ENCODE data around the gene EPHA1.
"Not testable (repeated sequence)": the region's sequence is repeated elsewhere in the genome, so short reads cannot be mapped to it uniquely, and the experiment has no call there.

EPHA1 gene

GRCh38 chr7:143402233-143402632 is 6.4 kb downstream of the EPHA1 start:
- not testable (repeated sequence) for ATAC-seq; H3K36me3 Mint-ChIP-seq (ENCODE audit: low read depth); H3K9me3 Mint-ChIP-seq; H3K4me3 Mint-ChIP-seq; H3K27ac Mint-ChIP-seq; H3K27me3 Mint-ChIP-seq; DNase-seq
- H3K4me1 Mint-ChIP-seq, result peaks cover 20% of the 10 kb centered on the region

- H3K4me3 Mint-ChIP-seq, result no peak overlapping the region
- no peaks in the 10 kb centered on the region for H3K9me3 Mint-ChIP-seq
- no peaks in the 10 kb centered on the region for H3K27me3 Mint-ChIP-seq
- H3K4me1 Mint-ChIP-seq, result peaks cover 11% of the 10 kb centered on the region
- H3K27ac Mint-ChIP-seq, result no peak overlapping the region
- ATAC-seq, result no peak
- H3K36me3 Mint-ChIP-seq (ENCODE audit: low read depth), result no peaks in the 10 kb centered on the region
- no peak for DNase-seq
These were observed 7.4 kb downstream of the EPHA1 start for GRCh38 chr7:143401265-143401664.

GRCh38 chr7:143399642-143400041 is 9.0 kb downstream of the EPHA1 start:
- H3K27me3 Mint-ChIP-seq, result no peaks in the 10 kb centered on the region
- H3K36me3 Mint-ChIP-seq (ENCODE audit: low read depth), result no peaks in the 10 kb centered on the region
- H3K9me3 Mint-ChIP-seq, result no peaks in the 10 kb centered on the region
- DNase-seq (no peak), ATAC-seq (no peak)
- H3K4me3 Mint-ChIP-seq, result no peak overlapping the region
- no peak overlapping the region for H3K27ac Mint-ChIP-seq
- peaks cover 13% of the 10 kb centered on the region for H3K4me1 Mint-ChIP-seq

- DNase-seq, result no peak
- no peak for ATAC-seq
- Mint-ChIP-seq H3K9me3 (no peaks in the 10 kb centered on the region), H3K4me3 (no peak overlapping the region), H3K4me1 (peaks cover 10% of the 10 kb centered on the region), H3K27me3 (no peaks in the 10 kb centered on the region), H3K27ac (no peak overlapping the region), H3K36me3 (ENCODE audit: low read depth) (no peaks in the 10 kb centered on the region)
These were observed 9.5 kb downstream of the EPHA1 start for GRCh38 chr7:143399151-143399550.

- peaks cover 8% of the 10 kb centered on the region for H3K4me1 Mint-ChIP-seq
- H3K9me3 Mint-ChIP-seq, result no peaks in the 10 kb centered on the region
- no peak for ATAC-seq
- DNase-seq, result no peak
- no peaks in the 10 kb centered on the region for H3K27me3 Mint-ChIP-seq
- H3K27ac Mint-ChIP-seq, result no peak overlapping the region
- no peak overlapping the region for H3K4me3 Mint-ChIP-seq
- no peaks in the 10 kb centered on the region for H3K36me3 Mint-ChIP-seq (ENCODE audit: low read depth)
These were observed 10.0 kb downstream of the EPHA1 start for GRCh38 chr7:143398616-143399015.

- Mint-ChIP-seq H3K4me1 (peaks cover 5% of the 10 kb centered on the region), H3K9me3 (no peaks in the 10 kb centered on the region), H3K27me3 (no peaks in the 10 kb centered on the region), H3K27ac (no peak overlapping the region), H3K4me3 (no peak overlapping the region), H3K36me3 (ENCODE audit: low read depth) (peaks cover 1% of the 10 kb centered on the region)
- no peak for DNase-seq
- no peak for ATAC-seq
These were observed 10.7 kb downstream of the EPHA1 start for GRCh38 chr7:143397710-143398530.

- no peak overlapping the region for H3K27ac Mint-ChIP-seq
- no peak overlapping the region for H3K4me3 Mint-ChIP-seq
- no peaks in the 10 kb centered on the region for H3K27me3 Mint-ChIP-seq
- DNase-seq (no peak), ATAC-seq (no peak)
- H3K9me3 Mint-ChIP-seq, result no peaks in the 10 kb centered on the region
- H3K4me1 Mint-ChIP-seq, result peaks cover 5% of the 10 kb centered on the region
- peaks cover 3% of the 10 kb centered on the region for H3K36me3 Mint-ChIP-seq (ENCODE audit: low read depth)
These were observed 11.8 kb downstream of the EPHA1 start for GRCh38 chr7:143396625-143397556.

- Mint-ChIP-seq H3K4me1 (peaks cover 5% of the 10 kb centered on the region), H3K36me3 (ENCODE audit: low read depth) (peaks cover 3% of the 10 kb centered on the region), H3K27ac (no peak overlapping the region), H3K9me3 (no peaks in the 10 kb centered on the region), H3K27me3 (no peaks in the 10 kb centered on the region), H3K4me3 (no peak overlapping the region)
- ATAC-seq, result no peak
- no peak for DNase-seq
These were observed 12.5 kb downstream of the EPHA1 start for GRCh38 chr7:143396182-143396581.

GRCh38 chr7:143395187-143396149 is 13.2 kb downstream of the EPHA1 start:
- ATAC-seq, result no peak
- H3K27me3 Mint-ChIP-seq, result no peaks in the 10 kb centered on the region
- H3K36me3 Mint-ChIP-seq (ENCODE audit: low read depth), result peaks cover 6% of the 10 kb centered on the region
- peaks cover 5% of the 10 kb centered on the region for H3K4me1 Mint-ChIP-seq
- peak overlapping the region; percentile 52 for H3K27ac Mint-ChIP-seq
- no peak for DNase-seq
- H3K4me3 Mint-ChIP-seq, result no peak overlapping the region
- no peaks in the 10 kb centered on the region for H3K9me3 Mint-ChIP-seq

GRCh38 chr7:143394777-143395176 is 13.9 kb downstream of the EPHA1 start:
- DNase-seq (no peak), ATAC-seq (no peak)
- Mint-ChIP-seq H3K36me3 (ENCODE audit: low read depth) (peaks cover 12% of the 10 kb centered on the region), H3K27ac (no peak overlapping the region), H3K9me3 (no peaks in the 10 kb centered on the region), H3K4me3 (no peak overlapping the region), H3K27me3 (no peaks in the 10 kb centered on the region), H3K4me1 (peaks cover 8% of the 10 kb centered on the region)

- Mint-ChIP-seq H3K9me3 (no peaks in the 10 kb centered on the region), H3K27me3 (no peaks in the 10 kb centered on the region), H3K27ac (no peak overlapping the region), H3K4me3 (no peak overlapping the region), H3K4me1 (peaks cover 15% of the 10 kb centered on the region), H3K36me3 (ENCODE audit: low read depth) (peaks cover 14% of the 10 kb centered on the region)
- DNase-seq, result no peak
- ATAC-seq, result no peak
These were observed 14.6 kb downstream of the EPHA1 start for GRCh38 chr7:143394068-143394467.

- Mint-ChIP-seq H3K9me3 (no peaks in the 10 kb centered on the region), H3K27me3 (no peaks in the 10 kb centered on the region), H3K36me3 (ENCODE audit: low read depth) (peaks cover 14% of the 10 kb centered on the region), H3K4me1 (peaks cover 17% of the 10 kb centered on the region), H3K4me3 (no peak overlapping the region), H3K27ac (no peak overlapping the region)
- ATAC-seq (no peak), DNase-seq (no peak)
These were observed 15.2 kb downstream of the EPHA1 start for GRCh38 chr7:143393267-143394041.

- Mint-ChIP-seq H3K4me3 (no peak overlapping the region), H3K36me3 (ENCODE audit: low read depth) (peaks cover 14% of the 10 kb centered on the region), H3K27me3 (no peaks in the 10 kb centered on the region), H3K9me3 (no peaks in the 10 kb centered on the region), H3K27ac (no peak overlapping the region), H3K4me1 (peaks cover 17% of the 10 kb centered on the region)
- DNase-seq, result no peak
- no peak for ATAC-seq
These were observed 15.8 kb downstream of the EPHA1 start for GRCh38 chr7:143392875-143393266.

All from activated naive CD8-positive, alpha-beta T cell treated with anti-CD3 and anti-CD28 coated beads, Interleukin-2, amount 50 U/mL, for 24 hours (primary cell).